ENCODE results near the gene NOTCH1. TPM values are rescaled to one million over a fixed set of nuclear protein-coding genes. Genes with fewer than 3 reads are reported as not detected.

NOTCH1 gene
- total and polyA plus RNA-seq, 2 of the 4 experiments (the other 2 are of a cell fraction): 1.8 to 6.0 TPM

GRCh38 chr9:136466155-136466541 is 79.7 kb downstream of the NOTCH1 start:
- intact Hi-C loops (cut with micrococcal nuclease) (no loop called here), dilution Hi-C loops (cut with HindIII; ENCODE audit: low sequenced_read_pairs, unreplicated experiment) (no loop called here), in situ Hi-C loops (cut with MboI; ENCODE audit: low sequenced_read_pairs) (no loop called here)
- POLR2A ChIA-PET (ENCODE audit: unreplicated experiment): interaction anchor here (0.6 kb wide), 1 partner anchor 9 kb away, joined by 3 read pairs; no protein-coding TSS in a partner anchor
- no peak overlapping the region for H3K14ac ChIP-seq (replicated peaks; ENCODE audit: low read depth, low read length)
- no peak overlapping the region for H3K4ac ChIP-seq (ENCODE audit: low read depth, low read length)
- H3K4me1 ChIP-seq (ENCODE audit: control insufficient read depth, insufficient read depth, low read length): no peaks in the 10 kb centered on the region
- H4K8ac ChIP-seq (ENCODE audit: low read depth in 2 of 2, low read length in 2 of 2): no peak overlapping the region
- no peaks in the 10 kb centered on the region for H3K9me1 ChIP-seq (ENCODE audit: insufficient read depth, low read length)
- no peak overlapping the region for H3K9ac ChIP-seq (ENCODE audit: low read depth, low read length)
- no peaks in the 10 kb centered on the region for H3K27me3 ChIP-seq (ENCODE audit: control insufficient read depth, insufficient read depth, low read length)
- no peak overlapping the region for H2AK5ac ChIP-seq (ENCODE audit: low read depth, low read length)
- H3K9me3 ChIP-seq (ENCODE audit: control insufficient read depth, insufficient read depth, low read length): no peaks in the 10 kb centered on the region
- H3K23ac ChIP-seq (ENCODE audit: low read depth, low read length): no peak overlapping the region
- CTCF ChIA-PET: no interaction called here
- H3K56ac ChIP-seq (ENCODE audit: extremely low read depth, insufficient read depth, low read length): no peak overlapping the region
- no peak overlapping the region for H2AK9ac ChIP-seq (replicated peaks; ENCODE audit: low read depth, low read length, poor library complexity)
- H3K27ac ChIP-seq (ENCODE audit: insufficient read depth, low read length): no peak overlapping the region
- no peak overlapping the region for H2BK5ac ChIP-seq (ENCODE audit: low read depth, low read length, poor library complexity, severe bottlenecking)
- no peak for ATAC-seq (ENCODE audit: low read depth)
- no peak overlapping the region for H2BK20ac ChIP-seq (ENCODE audit: low read depth, low read length)
- H4K5ac ChIP-seq (ENCODE audit: low read depth, low read length): no peak overlapping the region
- no peak overlapping the region for H3K4me2 ChIP-seq (ENCODE audit: low read depth, low read length)
- peaks cover 34 to 65% of the 10 kb centered on the region in 2 experiments for H3K79me1 ChIP-seq (ENCODE audit: low read depth in 1 of 2, low read length in 2 of 2)
- peaks cover 84% of the 10 kb centered on the region for H3K36me3 ChIP-seq (ENCODE audit: control insufficient read depth, insufficient read depth, low read length)
- no peak for TF ChIP-seq RCOR1 (IDR thresholded peaks at IDR 0.05; ENCODE audit: insufficient replicate concordance, low read length)
- TF ChIP-seq RAD21 (IDR thresholded peaks at IDR 0.05; ENCODE audit: low read length): no peak
- TF ChIP-seq CHD1 (IDR thresholded peaks at IDR 0.05; ENCODE audit: low read depth, low read length): no peak
- no peak for TF ChIP-seq NFE2L2 (IDR thresholded peaks at IDR 0.05; ENCODE audit: low read depth, low read length)
- no peak for TF ChIP-seq ELK1 (IDR thresholded peaks at IDR 0.05; ENCODE audit: borderline replicate concordance, low read depth, low read length)
- no peak for TF ChIP-seq MAFK (IDR thresholded peaks at IDR 0.05; ENCODE audit: low read depth, low read length)
- TF ChIP-seq FOS (IDR thresholded peaks at IDR 0.05; ENCODE audit: low read depth, low read length): no peak
- no peak for TF ChIP-seq POLR2A (IDR thresholded peaks at IDR 0.05; ENCODE audit: low read depth, low read length)
- TF ChIP-seq RFX5 (IDR thresholded peaks at IDR 0.05; ENCODE audit: low read depth, low read length): no peak
- TF ChIP-seq SMC3 (IDR thresholded peaks at IDR 0.05; ENCODE audit: low read depth, low read length): no peak
- TF ChIP-seq CEBPB (IDR thresholded peaks at IDR 0.05; ENCODE audit: low read depth, low read length): no peak
- TF ChIP-seq BHLHE40 (IDR thresholded peaks at IDR 0.05; ENCODE audit: low read depth, low read length): no peak
- no peak for TF ChIP-seq CTCF (conservative IDR thresholded peaks at IDR 0.05; ENCODE audit: low read depth, low read length)
- no peak overlapping the region for H3K4me3 ChIP-seq (ENCODE audit: insufficient read depth, low read depth, low read length)
- BruUV-seq (replicated peaks): no TSS peak
- H2AFZ ChIP-seq (replicated peaks; ENCODE audit: low read length, poor library complexity): no peak overlapping the region
- no peak for DNase-seq
- 97% methylated on average over 24 of the region's 30 CpGs; no CpG with 5 or more reads in 1 of the 2 experiments for WGBS, 2 experiments (ENCODE audit: extremely low coverage in 2 of 2, insufficient read length in 1 of 2)
- no peak overlapping the region for H4K91ac ChIP-seq (ENCODE audit: insufficient read depth, low read depth, low read length)
- no peak overlapping the region for H2BK120ac ChIP-seq (ENCODE audit: low read depth, low read length)
- no peak overlapping the region for H2BK15ac ChIP-seq (ENCODE audit: low read depth, low read length)
- H3K18ac ChIP-seq (ENCODE audit: low read depth, low read length): no peak overlapping the region
- H4K20me1 ChIP-seq (ENCODE audit: insufficient read depth, low read length): peaks cover 70% of the 10 kb centered on the region

Measured in IMR-90 (cell line).